ENCODE results near the gene TSHZ2. TPM values are rescaled to one million over a fixed set of nuclear protein-coding genes. Genes with fewer than 3 reads are reported as not detected.
"Not testable (repeated sequence)": the region's sequence is repeated elsewhere in the genome, so short reads cannot be mapped to it uniquely, and the experiment has no call there.

TSHZ2 gene
- total and polyA plus RNA-seq, 7 donors, result 1.2 to 32.7 (median 14.0) TPM

GRCh38 chr20:52965819-52966218 is 6.3 kb upstream of the TSHZ2 start:
- Histone ChIP-seq H3K27me3 (no peaks in the 10 kb centered on the region), H3K4me1 (no peaks in the 10 kb centered on the region), H3K9me3 (no peaks in the 10 kb centered on the region), H3K36me3 (no peaks in the 10 kb centered on the region), H3K27ac (no peak overlapping the region), H3K4me3 (no peak overlapping the region)
- TF ChIP-seq POLR2A (IDR thresholded peaks at IDR 0.05) (no peak), POLR2AphosphoS5 (IDR thresholded peaks at IDR 0.05) (no peak), CTCF (IDR thresholded peaks at IDR 0.05) (no peak), EP300 (IDR thresholded peaks at IDR 0.05) (no peak)
- DNase-seq, result no peak
- intact Hi-C loops (cut with DNase I), result no loop called here
- 85 to 94% methylated on average over 2 of the region's 2 CpGs for WGBS, 2 donors

- H3K4me3 ChIP-seq; H3K27ac ChIP-seq; intact Hi-C loops (cut with DNase I); H3K4me1 ChIP-seq; DNase-seq; H3K9me3 ChIP-seq; H3K27me3 ChIP-seq; H3K36me3 ChIP-seq: not testable (repeated sequence)
Observed at GRCh38 chr20:52966543-52966942, 5.6 kb upstream of the TSHZ2 start.

DNA sequence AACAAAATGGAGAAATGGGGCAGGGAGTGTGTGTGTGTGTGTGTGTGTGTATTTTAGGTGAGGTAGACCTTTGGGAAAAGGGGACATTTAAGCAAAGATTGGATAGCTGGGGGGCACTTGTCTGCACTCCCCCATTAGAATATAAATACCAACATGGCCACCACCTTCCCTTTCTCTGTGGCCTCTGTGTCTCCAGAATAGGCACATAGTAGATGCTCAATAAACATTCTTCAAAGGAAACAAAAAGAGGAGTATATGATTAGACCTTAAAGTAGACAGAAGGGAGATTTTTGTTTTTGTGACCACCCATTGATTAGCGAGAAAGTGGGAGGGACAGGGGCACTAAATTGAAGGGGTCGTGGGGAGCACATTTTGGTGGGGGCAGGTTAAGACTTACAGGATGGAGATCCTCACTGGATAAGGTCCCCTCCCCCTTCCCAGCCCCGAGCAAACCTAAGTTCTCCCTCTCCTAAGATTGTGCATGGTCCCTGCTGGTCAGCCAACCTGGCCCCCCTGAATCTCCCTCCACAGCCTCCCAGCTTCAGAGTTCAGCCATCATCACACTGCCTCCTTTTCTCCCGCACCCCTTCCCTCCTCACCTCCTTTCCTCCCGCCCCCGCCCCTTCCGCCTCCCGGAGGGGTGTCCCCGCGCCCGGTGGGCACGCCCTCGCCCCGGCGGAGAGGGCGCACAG is 514 bp upstream of the TSHZ2 start:
- DNase-seq, result no peak
- Histone ChIP-seq H3K4me3 (peak overlapping the region in 3 of 4 donors; percentile 46 to 53 (median 52)), H3K27me3 (peaks cover 5 to 30% (median 7%) of the 10 kb centered on the region in 3 donors), H3K27ac (peak overlapping the region; percentile 67 to 75 (median 72)), H3K4me1 (peaks cover 0 to 16% (median 2%) of the 10 kb centered on the region in 4 donors), H3K36me3 (no peaks in the 10 kb centered on the region), H3K9me3 (no peaks in the 10 kb centered on the region)
- WGBS, 2 donors, result 5 to 6% methylated on average over 16 of the region's 16 CpGs
- TF ChIP-seq POLR2A (IDR thresholded peaks at IDR 0.05), result no peak
- intact Hi-C loops (cut with DNase I), result no loop called here

DNA sequence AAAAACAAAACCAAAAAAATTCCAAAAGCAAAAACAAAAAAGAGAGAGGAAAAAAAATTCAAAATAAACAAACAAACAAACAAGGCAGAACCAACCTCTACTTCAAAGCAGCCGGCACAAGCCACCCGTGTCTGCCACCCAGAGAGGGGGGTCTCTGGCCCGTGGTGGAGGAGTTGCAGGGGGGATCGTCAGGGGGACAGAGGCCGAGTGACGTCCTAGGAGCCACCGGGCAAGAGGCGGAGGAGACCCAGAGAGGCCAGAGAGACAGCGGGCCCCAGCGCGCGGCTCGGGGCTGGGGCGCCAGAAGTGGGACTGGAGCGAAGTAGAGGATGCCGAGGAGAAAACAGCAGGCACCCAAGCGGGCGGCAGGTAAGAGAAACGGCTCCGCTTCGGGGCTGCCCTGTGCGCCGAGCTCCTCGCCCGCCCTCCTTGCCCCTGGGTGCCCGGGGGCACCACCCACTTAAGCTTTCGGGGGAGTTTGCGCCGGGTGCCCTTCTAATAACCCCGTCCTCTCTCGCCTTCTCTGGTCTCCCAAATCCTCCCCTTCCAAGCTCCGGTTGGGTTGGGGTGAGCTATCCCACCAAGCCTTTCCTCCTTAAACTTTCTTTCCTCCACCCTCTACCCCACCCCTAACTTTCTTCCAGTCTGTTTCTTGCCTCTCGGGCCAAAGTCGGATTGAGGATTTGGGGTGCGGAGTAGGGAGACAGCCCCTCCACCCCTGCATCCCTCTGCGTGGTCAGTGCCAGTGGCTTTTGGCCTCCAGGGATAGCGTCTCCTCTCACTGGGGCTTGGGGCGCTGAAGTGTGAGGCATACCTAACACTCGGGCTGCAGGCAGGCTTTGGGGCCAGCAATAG is 1.0 kb downstream of the TSHZ2 start:
- TF ChIP-seq POLR2A (IDR thresholded peaks at IDR 0.05), result no peak
- TF ChIP-seq EP300 (IDR thresholded peaks at IDR 0.05), result no peak
- no peak for TF ChIP-seq POLR2AphosphoS5 (IDR thresholded peaks at IDR 0.05)
- no peak for TF ChIP-seq CTCF (IDR thresholded peaks at IDR 0.05)
- DNase-seq, result peak; percentile 64
- WGBS, 2 donors, result 5 to 7% methylated on average over 39 of the region's 39 CpGs

GRCh38 chr20:52974179-52974594 is 2.0 kb downstream of the TSHZ2 start:
- Histone ChIP-seq H3K27me3 (peaks cover 5 to 30% (median 7%) of the 10 kb centered on the region in 3 donors), H3K27ac (peak overlapping the region; percentile 67 to 75 (median 72)), H3K9me3 (no peaks in the 10 kb centered on the region), H3K4me1 (peaks cover 0 to 16% (median 2%) of the 10 kb centered on the region in 4 donors), H3K36me3 (no peaks in the 10 kb centered on the region), H3K4me3 (peak overlapping the region; percentile 38 to 53 (median 49))
- 6 to 44% methylated on average over 5 of the region's 5 CpGs for WGBS, 2 donors
- TF ChIP-seq EP300 (IDR thresholded peaks at IDR 0.05) (no peak), POLR2AphosphoS5 (IDR thresholded peaks at IDR 0.05) (peak in 3 of 4 donors; percentile 28 to 58 (median 32)), POLR2A (IDR thresholded peaks at IDR 0.05) (no peak)
- no peak for DNase-seq
- intact Hi-C loops (cut with DNase I), result no loop called here

More for the DNA sequence above, 1.0 kb downstream of the TSHZ2 start:
- peak overlapping the region; percentile 67 to 75 (median 72) for H3K27ac ChIP-seq
- H3K27me3 ChIP-seq, result peaks cover 5 to 30% (median 7%) of the 10 kb centered on the region in 3 donors
- no peaks in the 10 kb centered on the region for H3K9me3 ChIP-seq
- H3K4me1 ChIP-seq, result peaks cover 0 to 16% (median 2%) of the 10 kb centered on the region in 4 donors
- peak overlapping the region; percentile 38 to 53 (median 49) for H3K4me3 ChIP-seq
- H3K36me3 ChIP-seq, result no peaks in the 10 kb centered on the region
- intact Hi-C loops (cut with DNase I), result no loop called here
